Panc1 (cell line): ENCODE data around the gene MSI2. TPM values are rescaled to one million over a fixed set of nuclear protein-coding genes. Genes with fewer than 3 reads are reported as not detected.

ENCODE experiments used
- ATAC-seq: fragments of 200-7000 bp; cut with Tn5 transposase; 2 replicates; pipeline ENCODE4 v1.9.1; 2020; ENCODE audit warnings: mild to moderate bottlenecking, moderate library complexity
- BruUV-seq: library from RNA; stranded (reverse); fragments of 400-500 nt; replicated peaks from 2 replicates; lab custom pipeline; 2021; lab: Mats Ljungman, UMichigan
- CTCF ChIA-PET: fragments of 300-600 bp; sonication (Branson Sonifier 250); formaldehyde crosslinking; loops from one replicate; lab custom pipeline; 2022; ENCODE audit warnings: antibody characterized with exemption; lab: Charles Lee
- POLR2A ChIA-PET: fragments of 300-600 bp; sonication (Branson Sonifier 250); formaldehyde crosslinking; loops from one replicate; lab custom pipeline; 2022; ENCODE audit warnings: antibody characterized with exemption; lab: Charles Lee
- DNase-seq: peaks from one replicate; pipeline ENCODE4 v3.0.0-alpha.2; 2010; ENCODE audit warnings: low read depth, low spot score
- H3K27ac ChIP-seq: 2 replicates; pipeline ENCODE4 v1.5.1; 2011; ENCODE audit warnings: mild to moderate bottlenecking, low read length, inconsistent platforms
- H3K27me3 ChIP-seq: fragments of 200-500 bp; sonication (Bioruptor generic); 2 replicates; pipeline ENCODE4 v1.6.0; 2014; ENCODE audit warnings: low read length, inconsistent platforms; ENCODE audit not compliant: control insufficient read depth, insufficient read depth
- H3K36me3 ChIP-seq: fragments of 200-500 bp; sonication (Bioruptor generic); 2 replicates; pipeline ENCODE4 v1.5.1; 2014; ENCODE audit warnings: inconsistent platforms, mild to moderate bottlenecking, low read length, moderate library complexity; ENCODE audit not compliant: control insufficient read depth, insufficient read depth
- H3K4me1 ChIP-seq: 2 replicates; pipeline ENCODE4 v1.5.1; 2011; ENCODE audit warnings: inconsistent platforms, mild to moderate bottlenecking, low read length, moderate library complexity; ENCODE audit not compliant: control insufficient read depth, insufficient read depth
- H3K4me3 ChIP-seq, 2 experiments: 2 replicates each; pipeline ENCODE4 v1.5.1; 2011 to 2012; ENCODE audit warnings: low read depth in 2 of 2, low read length in 2 of 2, mild to moderate bottlenecking in 2 of 2, inconsistent platforms in 1 of 2, moderate library complexity in 1 of 2
- H3K9me3 ChIP-seq: fragments of 200-500 bp; sonication (Bioruptor generic); 2 replicates; pipeline ENCODE4 v1.5.1; 2014; ENCODE audit warnings: low read depth, mild to moderate bottlenecking, inconsistent platforms, low read length, moderate library complexity; ENCODE audit not compliant: control insufficient read depth, insufficient read depth
- CTCF ChIP-seq: fragments of 450-650 bp; IDR thresholded peaks from 2 replicates; pipeline ENCODE4 v1.5.1; 2017; ENCODE audit warnings: mild to moderate bottlenecking
- POLR2AphosphoS5 ChIP-seq: IDR thresholded peaks from 2 replicates; pipeline ENCODE4 v1.6.1; 2012; ENCODE audit warnings: mild to moderate bottlenecking, low read depth, low read length, moderate library complexity
- REST ChIP-seq, 2 experiments: IDR thresholded peaks; 2 replicates each; pipeline ENCODE4 v1.6.1; 2011 to 2012; ENCODE audit warnings: low read depth in 2 of 2, control low read depth in 1 of 2, low read length in 1 of 2, mild to moderate bottlenecking in 1 of 2, moderate library complexity in 1 of 2; ENCODE audit not compliant: insufficient read depth in 1 of 2
- SIN3A ChIP-seq: IDR thresholded peaks from 2 replicates; pipeline ENCODE4 v1.6.1; 2012; ENCODE audit warnings: low read depth, mild to moderate bottlenecking, low read length, moderate library complexity, borderline replicate concordance; ENCODE audit not compliant: insufficient read depth
- TCF7L2 ChIP-seq: IDR thresholded peaks from 2 replicates; pipeline ENCODE4 v1.6.1; 2011; ENCODE audit warnings: mild to moderate bottlenecking, low read depth, low read length, inconsistent platforms
- in situ Hi-C: cut with HindIII; loops from 2 replicates; pipeline ENCODE4 v1.10.0; 2016; ENCODE audit warnings: low sequenced_read_pairs, low pct_unique_long_range_greater_than_20kb
- intact Hi-C: fragments of 100-400 bp; cut with micrococcal nuclease; formaldehyde crosslinking; loops from one replicate; pipeline ENCODE4 v1.10.0; 2022; ENCODE audit not compliant: unreplicated experiment
- total RNA-seq: library from RNA; stranded (reverse); gene quantifications from one replicate; pipeline ENCODE4 v1.2.1, GENCODE V29; 2021; ENCODE audit not compliant: unreplicated experiment

Gene MSI2
- total RNA-seq, 1 experiment from 2014 or later: 38.5 TPM

GRCh38 chr17:57561072-57561861, 304.9 kb downstream of the MSI2 start:
- ChIA-PET POLR2A (interaction anchor here (0.6 kb wide), 1 partner anchor 422 kb away, joined by 4 read pairs; no protein-coding TSS in a partner anchor), CTCF (no interaction called here)
- intact Hi-C loops: no loop called here
- Histone ChIP-seq H3K36me3 (no peaks in the 10 kb centered on the region), H3K9me3 (no peaks in the 10 kb centered on the region), H3K27me3 (no peaks in the 10 kb centered on the region), H3K4me3 (no peak overlapping the region), H3K27ac (no peak overlapping the region), H3K4me1 (no peaks in the 10 kb centered on the region)
- in situ Hi-C loops: no loop called here
- BruUV-seq: no TSS peak
- DNase-seq (no peak), ATAC-seq (no peak)
- no peak for TF ChIP-seq CTCF

GRCh38 chr17:57562184-57562698, 305.9 kb downstream of the MSI2 start:
- Histone ChIP-seq H3K27me3 (no peaks in the 10 kb centered on the region), H3K9me3 (no peaks in the 10 kb centered on the region), H3K36me3 (no peaks in the 10 kb centered on the region), H3K4me3 (no peak overlapping the region), H3K4me1 (no peaks in the 10 kb centered on the region), H3K27ac (no peak overlapping the region)
- POLR2A ChIA-PET: interaction anchor here (0.6 kb wide), 1 partner anchor 423 kb away, joined by 4 read pairs; no protein-coding TSS in a partner anchor
- DNase-seq: no peak
- ATAC-seq: no peak
- TF ChIP-seq SIN3A (no peak), REST (IDR thresholded peaks at IDR 0.05; ENCODE audit: insufficient read depth in 1 of 2, low read depth in 2 of 2, low read length in 1 of 2) (no peak), CTCF (no peak), TCF7L2 (no peak), POLR2AphosphoS5 (no peak)
- CTCF ChIA-PET: no interaction called here
- no TSS peak for BruUV-seq
- intact Hi-C loops (no loop called here), in situ Hi-C loops (no loop called here)
